Activated CD4-positive, alpha-beta memory T cell treated with anti-CD3 and anti-CD28 coated beads for 36 hours (primary cell): Measurements from ENCODE around the gene PRAC2. TPM values are rescaled to one million over a fixed set of nuclear protein-coding genes. Genes with fewer than 3 reads are reported as not detected.

Experiments used
- CTCF ChIA-PET: fragments of 350-600 bp; sonication (Branson Sonifier 250); formaldehyde crosslinking; loops from one replicate; lab custom pipeline; 2021; ENCODE audit warnings: antibody characterized with exemption, inconsistent platforms; lab: Charles Lee
- POLR2A ChIA-PET: fragments of 350-600 bp; sonication (Branson Sonifier 250); formaldehyde crosslinking; loops from one replicate; lab custom pipeline; 2021; ENCODE audit warnings: antibody characterized with exemption; lab: Charles Lee
- DNase-seq: peaks from one replicate; pipeline ENCODE4 v3.0.0-alpha.2; 2020
- H3K27ac Mint-ChIP-seq: one replicate; pipeline ENCODE4 v1.8.0; 2021; ENCODE audit warnings: mixed read lengths
- H3K27me3 Mint-ChIP-seq: one replicate; pipeline ENCODE4 v1.8.0; 2021; ENCODE audit warnings: mixed read lengths
- H3K36me3 Mint-ChIP-seq: one replicate; pipeline ENCODE4 v1.8.0; 2021; ENCODE audit warnings: mixed read lengths
- H3K4me1 Mint-ChIP-seq: one replicate; pipeline ENCODE4 v1.8.0; 2021; ENCODE audit warnings: low read depth, mixed read lengths
- H3K4me3 Mint-ChIP-seq: one replicate; pipeline ENCODE4 v1.8.0; 2021; ENCODE audit warnings: mild to moderate bottlenecking, mixed read lengths
- H3K9me3 Mint-ChIP-seq: one replicate; pipeline ENCODE4 v1.8.0; 2021; ENCODE audit warnings: mixed read lengths
- intact Hi-C: fragments of 100-400 bp; cut with micrococcal nuclease; formaldehyde crosslinking; loops from one replicate; pipeline ENCODE4 v1.15.1; 2023
- total RNA-seq, 2 experiments: library from RNA; stranded (reverse); gene quantifications; one replicate each; pipeline ENCODE4 v1.2.3, GENCODE V29; 2021

The PRAC2 gene
- total RNA-seq, 2 experiments from 2014 or later, result not detected

DNA sequence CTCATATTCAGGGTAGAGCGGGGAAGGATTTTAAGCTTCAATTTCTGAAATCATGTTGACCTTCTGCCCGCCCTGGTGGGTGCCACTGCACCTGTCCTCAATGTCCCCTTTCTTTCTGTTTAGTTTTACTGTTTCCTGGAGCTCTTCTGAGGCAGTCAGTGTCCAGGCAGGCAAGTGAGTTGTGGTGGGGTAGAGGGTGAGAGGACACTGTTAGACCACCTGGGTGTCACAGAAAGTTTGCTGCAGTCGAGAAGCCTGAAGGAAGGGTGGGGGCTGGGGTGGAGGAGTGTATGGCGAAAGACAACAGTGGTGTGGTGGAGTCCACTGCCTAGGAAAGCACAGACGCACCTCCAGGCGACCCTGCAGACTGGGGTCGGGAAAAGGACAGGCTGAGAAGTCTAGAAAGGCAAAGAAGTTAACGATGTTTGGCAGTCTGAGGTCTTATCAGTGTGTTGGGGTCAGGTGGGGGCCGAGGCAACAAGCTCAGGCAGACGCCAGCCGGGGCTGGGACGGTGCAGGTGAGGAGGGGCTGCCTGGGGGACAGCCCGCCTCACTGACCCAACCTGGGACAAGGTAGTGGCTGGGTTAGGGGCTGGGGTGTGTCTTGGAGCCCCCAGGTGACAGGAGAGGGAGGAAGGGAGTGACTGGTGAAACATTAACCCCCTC is 28.9 kb downstream of the PRAC2 start:
- no peaks in the 10 kb centered on the region for H3K9me3 Mint-ChIP-seq
- H3K27ac Mint-ChIP-seq, result no peak overlapping the region
- ChIA-PET CTCF (interaction anchor here (0.8 to 1.8 kb wide), 4 partner anchors 27 to 127 kb away, joined by 3 to 19 read pairs (median 4); no protein-coding TSS in a partner anchor), POLR2A (no interaction called here)
- peaks cover 15% of the 10 kb centered on the region for H3K4me1 Mint-ChIP-seq
- H3K36me3 Mint-ChIP-seq, result no peaks in the 10 kb centered on the region
- no peak overlapping the region for H3K4me3 Mint-ChIP-seq
- peaks cover 84% of the 10 kb centered on the region for H3K27me3 Mint-ChIP-seq
- DNase-seq, result no peak
- intact Hi-C loops, result loop anchor here (2.0 to 5.0 kb wide), 2 partner anchors 27 to 140 kb away; partner anchors contain the start of gene HOXB7

DNA sequence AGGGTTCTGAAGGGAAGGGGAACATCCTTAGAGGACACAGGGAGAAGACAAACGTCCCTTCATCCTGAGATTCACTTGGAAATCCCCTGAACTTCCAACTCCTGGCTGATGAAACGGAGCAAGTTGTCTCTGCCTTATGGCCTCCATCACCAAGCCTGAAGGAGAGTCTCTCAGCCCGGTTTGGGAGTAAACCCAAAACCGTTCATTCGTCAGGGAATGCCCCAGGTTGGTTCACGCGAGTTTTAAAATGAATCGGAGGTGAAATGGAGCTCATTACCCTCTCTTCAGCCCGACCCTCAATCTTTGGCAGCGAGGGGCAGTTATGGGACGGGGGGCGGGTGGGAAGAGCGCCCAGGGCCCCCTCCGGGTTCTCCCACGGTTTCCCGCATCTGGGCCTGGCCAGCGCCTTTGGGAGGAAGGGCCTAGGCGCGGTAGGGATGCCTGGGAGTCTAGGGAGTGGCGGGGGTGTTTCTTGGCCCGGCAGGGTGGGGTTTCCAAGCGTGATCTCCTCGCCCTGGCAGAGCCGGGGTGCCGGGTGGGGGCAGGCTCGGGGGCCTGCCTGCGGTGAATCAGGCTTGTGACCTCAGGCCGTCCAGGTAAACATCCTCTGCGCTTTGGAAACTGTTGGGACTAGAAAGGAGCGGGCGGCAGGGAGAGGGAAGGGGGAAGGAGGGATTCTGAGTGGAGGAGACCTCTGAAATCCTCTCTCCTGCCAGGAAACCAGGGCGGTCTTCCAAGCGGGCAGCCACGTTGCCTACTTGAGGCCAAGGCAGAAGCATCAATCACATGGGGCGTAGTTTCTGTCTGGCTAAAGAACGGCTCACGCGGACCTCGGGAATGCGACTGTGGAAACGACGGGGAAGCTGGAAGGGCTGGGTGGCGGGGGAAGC is 29.7 kb downstream of the PRAC2 start:
- no peaks in the 10 kb centered on the region for H3K36me3 Mint-ChIP-seq
- no peaks in the 10 kb centered on the region for H3K9me3 Mint-ChIP-seq
- intact Hi-C loops, result loop anchor here (2.0 to 5.0 kb wide), 2 partner anchors 28 to 140 kb away; partner anchors contain the start of gene HOXB7
- ChIA-PET POLR2A (no interaction called here), CTCF (interaction anchor here (1.2 to 1.4 kb wide), 2 partner anchors 15 to 29 kb away, joined by 3 to 6 read pairs; no protein-coding TSS in a partner anchor)
- H3K4me3 Mint-ChIP-seq, result no peak overlapping the region
- no peak overlapping the region for H3K27ac Mint-ChIP-seq
- peaks cover 83% of the 10 kb centered on the region for H3K27me3 Mint-ChIP-seq
- peaks cover 13% of the 10 kb centered on the region for H3K4me1 Mint-ChIP-seq
- DNase-seq, result no peak

DNA sequence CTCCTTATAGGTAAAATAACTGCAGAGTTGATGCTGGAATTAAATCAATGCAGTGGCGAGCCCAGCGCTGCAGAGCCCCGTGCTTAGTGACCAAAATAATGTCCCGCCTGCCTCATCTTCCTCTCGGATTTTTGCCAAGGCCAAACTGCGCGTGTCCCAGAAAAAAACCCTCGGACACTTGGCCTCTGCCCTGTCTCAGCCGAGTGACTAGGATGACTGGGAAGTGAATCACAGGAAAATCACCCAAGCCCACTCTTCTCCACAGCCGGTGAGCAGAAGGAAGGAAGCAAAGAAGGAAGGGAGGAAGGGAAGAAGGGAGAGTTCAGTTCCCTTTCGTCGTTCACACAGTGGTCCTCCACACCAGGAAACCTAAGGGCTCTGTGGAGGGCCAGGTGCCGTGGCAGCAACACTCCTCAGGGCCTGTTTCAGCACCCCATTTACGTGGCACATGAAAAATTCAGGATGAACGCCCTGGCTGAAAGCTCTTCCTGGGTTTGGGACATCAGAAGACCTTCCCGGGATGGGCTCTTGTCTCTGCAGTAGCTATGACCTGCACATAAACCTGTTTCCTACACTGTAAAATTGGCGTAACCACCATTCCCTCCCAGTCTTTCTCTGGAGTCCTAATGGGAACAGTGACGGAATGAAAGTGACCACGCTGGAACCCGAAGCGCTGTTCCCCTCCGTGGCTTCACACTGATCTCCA is 31.0 kb downstream of the PRAC2 start:
- POLR2A ChIA-PET, result no interaction called here
- peaks cover 13% of the 10 kb centered on the region for H3K4me1 Mint-ChIP-seq
- no peaks in the 10 kb centered on the region for H3K9me3 Mint-ChIP-seq
- peaks cover 87% of the 10 kb centered on the region for H3K27me3 Mint-ChIP-seq
- DNase-seq, result no peak
- CTCF ChIA-PET, result interaction anchor here (1.4 kb wide), 1 partner anchor 30 kb away, joined by 6 read pairs; no protein-coding TSS in a partner anchor
- intact Hi-C loops, result loop anchor here (2.0 to 5.0 kb wide), 2 partner anchors 29 to 142 kb away; partner anchors contain the start of gene HOXB7
- peak overlapping the region; percentile 18 for H3K27ac Mint-ChIP-seq
- H3K36me3 Mint-ChIP-seq, result no peaks in the 10 kb centered on the region
- H3K4me3 Mint-ChIP-seq, result no peak overlapping the region

DNA sequence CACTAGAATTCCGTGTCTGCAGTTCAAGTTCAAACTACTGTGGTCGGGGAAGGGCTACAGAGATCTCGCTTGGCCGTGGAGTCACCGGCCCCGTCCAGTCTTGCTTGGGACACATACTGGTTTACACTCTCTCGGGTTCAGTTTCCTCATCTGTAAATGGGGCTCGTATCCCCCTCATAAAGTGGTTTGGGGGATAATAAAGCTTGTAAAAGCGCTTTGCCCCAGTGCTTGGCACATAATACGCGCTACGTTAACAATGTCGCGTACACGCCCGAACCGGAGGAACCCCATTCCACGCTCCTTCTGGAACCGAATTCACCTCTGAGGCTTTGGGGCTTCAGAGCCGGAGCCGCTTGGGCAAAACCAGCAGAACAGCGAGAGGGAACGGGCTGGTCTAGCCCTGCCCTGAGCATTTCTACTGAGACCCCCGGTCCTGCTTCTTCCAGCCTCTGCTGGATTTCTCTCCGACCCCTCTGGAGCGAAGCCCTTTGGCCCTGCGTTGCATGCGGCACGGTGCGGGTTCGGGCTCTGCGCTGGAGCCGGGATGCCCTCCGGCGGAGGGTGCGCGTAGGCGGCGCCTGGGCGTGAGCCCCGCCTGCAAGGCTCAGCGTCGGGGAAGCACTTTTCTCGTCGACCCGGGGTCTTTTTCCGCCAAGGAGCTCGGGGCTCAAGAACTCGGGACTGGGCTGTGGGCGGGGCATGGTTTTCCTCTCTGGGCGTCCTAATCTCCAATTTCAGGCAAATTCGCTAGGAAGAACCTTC is 31.7 kb downstream of the PRAC2 start:
- H3K36me3 Mint-ChIP-seq, result no peaks in the 10 kb centered on the region
- DNase-seq, result no peak

DNA sequence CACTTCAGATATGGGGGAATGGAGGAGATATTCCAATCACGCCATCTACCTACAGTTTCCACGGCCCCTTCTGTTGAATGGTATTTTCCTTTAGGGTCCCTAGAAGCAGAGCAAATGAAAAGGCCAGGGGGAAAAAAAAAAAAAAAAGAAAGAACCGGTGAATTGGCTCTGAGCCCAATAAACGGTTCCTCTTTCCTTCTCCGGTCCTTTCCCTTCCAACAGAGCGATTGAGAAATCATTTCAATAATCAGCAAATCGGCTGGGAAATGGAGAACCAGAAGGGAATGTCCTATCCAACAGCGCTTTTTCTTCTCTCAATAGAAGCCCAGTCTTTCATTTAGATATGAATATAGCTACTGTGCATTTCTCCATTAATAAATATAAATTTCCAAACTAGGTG is 32.4 kb downstream of the PRAC2 start:
- Mint-ChIP-seq H3K27ac (no peak overlapping the region), H3K27me3 (peaks cover 77% of the 10 kb centered on the region), H3K36me3 (no peaks in the 10 kb centered on the region), H3K4me3 (no peak overlapping the region), H3K4me1 (peaks cover 13% of the 10 kb centered on the region), H3K9me3 (no peaks in the 10 kb centered on the region)
- CTCF ChIA-PET, result no interaction called here
- POLR2A ChIA-PET, result no interaction called here
- intact Hi-C loops, result no loop called here
- DNase-seq, result no peak

More for the DNA sequence above, 31.7 kb downstream of the PRAC2 start:
- Mint-ChIP-seq H3K27me3 (peaks cover 83% of the 10 kb centered on the region), H3K4me1 (peaks cover 13% of the 10 kb centered on the region), H3K9me3 (no peaks in the 10 kb centered on the region), H3K4me3 (no peak overlapping the region), H3K27ac (peak overlapping the region; percentile 18)
- ChIA-PET CTCF (interaction anchor here (0.5 kb wide), 1 partner anchor 98 kb away, joined by 3 read pairs; no protein-coding TSS in a partner anchor), POLR2A (no interaction called here)
- intact Hi-C loops, result loop anchor here (5.0 kb wide), 1 partner anchor 142 kb away; the partner anchor contains the start of gene HOXB7

DNA sequence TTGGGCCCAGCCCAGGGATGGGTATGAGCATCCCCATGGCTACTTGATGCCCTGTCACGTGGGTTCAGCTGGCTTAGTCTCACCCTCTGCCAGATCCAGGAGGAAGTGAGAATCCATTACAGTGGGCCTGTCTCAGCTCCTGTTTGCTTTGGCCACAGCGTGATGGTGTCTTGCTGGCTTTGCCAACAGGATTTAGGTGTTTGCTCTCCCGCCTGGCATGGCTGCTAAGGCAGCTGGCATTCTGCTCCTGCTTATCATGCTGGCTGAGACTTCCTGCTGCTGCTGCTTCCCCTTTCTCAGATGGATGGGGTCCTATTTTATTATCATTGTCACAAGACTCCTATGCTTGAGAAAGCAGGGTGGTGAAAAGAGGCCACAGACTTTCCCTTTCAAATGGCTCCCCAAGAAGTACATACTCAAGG is 33.9 kb downstream of the PRAC2 start:
- ChIA-PET POLR2A (no interaction called here), CTCF (interaction anchor here (1.2 to 1.7 kb wide), 2 partner anchors 33 to 79 kb away, joined by 4 to 6 read pairs; no protein-coding TSS in a partner anchor)
- intact Hi-C loops, result no loop called here
- Mint-ChIP-seq H3K27ac (no peak overlapping the region), H3K4me1 (peaks cover 13% of the 10 kb centered on the region), H3K27me3 (peaks cover 76% of the 10 kb centered on the region), H3K9me3 (no peaks in the 10 kb centered on the region), H3K36me3 (no peaks in the 10 kb centered on the region), H3K4me3 (no peak overlapping the region)
- DNase-seq, result no peak

DNA sequence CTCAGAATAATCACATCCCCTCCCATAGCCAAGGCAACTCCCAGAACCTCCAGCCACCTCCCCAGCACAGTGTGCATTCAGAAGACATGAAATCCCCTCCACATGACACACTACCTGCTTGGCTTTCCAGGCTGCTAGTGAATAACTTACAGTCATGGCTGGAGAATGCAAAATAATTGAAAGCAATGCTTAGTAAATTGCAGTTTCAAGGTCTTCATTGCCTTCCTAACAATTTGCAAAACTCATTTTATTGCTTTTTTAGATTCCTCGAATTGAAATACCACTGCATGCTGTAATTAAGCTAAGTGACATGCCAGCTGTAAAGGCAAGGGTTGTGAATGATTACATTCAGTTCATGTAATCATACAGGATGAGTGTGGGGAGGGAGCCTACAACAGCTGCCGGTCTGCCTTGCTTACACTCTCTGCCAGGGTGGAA is 34.6 kb downstream of the PRAC2 start:
- no peak for DNase-seq
- Mint-ChIP-seq H3K27me3 (peaks cover 76% of the 10 kb centered on the region), H3K36me3 (no peaks in the 10 kb centered on the region), H3K4me1 (peaks cover 13% of the 10 kb centered on the region), H3K4me3 (no peak overlapping the region), H3K9me3 (no peaks in the 10 kb centered on the region), H3K27ac (no peak overlapping the region)
- CTCF ChIA-PET, result interaction anchor here (1.4 to 1.7 kb wide), 2 partner anchors 34 to 79 kb away, joined by 3 to 6 read pairs; no protein-coding TSS in a partner anchor
- POLR2A ChIA-PET, result no interaction called here
- intact Hi-C loops, result no loop called here

DNA sequence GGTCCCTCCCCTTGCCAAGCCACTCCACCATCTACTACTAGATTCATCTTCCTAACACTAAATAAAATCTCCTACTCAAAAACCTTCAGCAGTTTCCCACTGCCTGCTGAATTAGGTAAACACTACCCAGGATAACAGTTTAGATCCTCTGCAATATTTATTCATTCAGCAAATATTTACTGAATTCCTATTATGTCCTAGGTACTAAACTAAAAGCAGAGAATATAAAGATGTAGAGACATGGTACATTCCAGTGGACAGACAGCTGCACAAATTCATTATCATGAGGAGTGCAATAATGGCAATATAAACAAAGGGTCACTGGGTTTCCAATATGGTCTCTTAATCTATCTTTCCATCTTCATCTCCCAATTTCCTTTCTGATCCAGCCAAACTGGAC is 36.3 kb downstream of the PRAC2 start:
- H3K9me3 Mint-ChIP-seq, result no peaks in the 10 kb centered on the region
- CTCF ChIA-PET, result interaction anchor here (1.4 kb wide), 1 partner anchor 10 kb away, joined by 3 read pairs; no protein-coding TSS in a partner anchor

DNA sequence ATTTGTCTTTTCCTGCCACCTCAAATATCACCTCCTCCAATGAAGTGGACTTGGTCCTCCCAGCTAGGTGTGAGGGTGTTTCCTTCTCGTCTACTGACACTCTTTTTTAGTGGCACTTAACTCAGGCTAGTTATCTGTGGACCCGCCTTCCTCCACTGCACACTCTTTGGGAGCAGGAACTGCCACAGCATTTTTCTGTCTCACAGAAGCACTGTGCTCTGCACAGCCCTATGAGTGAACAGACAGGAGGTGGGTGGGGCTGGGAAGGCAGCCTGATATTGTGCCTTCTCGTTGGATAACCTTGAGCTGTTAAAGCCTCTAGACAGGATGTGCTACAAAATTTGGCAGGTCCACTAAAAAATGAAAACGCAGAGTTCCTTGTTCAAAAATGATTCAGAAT is 37.4 kb downstream of the PRAC2 start:
- Mint-ChIP-seq H3K36me3 (no peaks in the 10 kb centered on the region), H3K4me1 (no peaks in the 10 kb centered on the region), H3K27me3 (peaks cover 61% of the 10 kb centered on the region), H3K9me3 (no peaks in the 10 kb centered on the region), H3K27ac (no peak overlapping the region), H3K4me3 (no peak overlapping the region)
- DNase-seq, result no peak
- ChIA-PET POLR2A (no interaction called here), CTCF (interaction anchor here (0.8 to 1.0 kb wide), 2 partner anchors 82 to 118 kb away, joined by 3 read pairs; no protein-coding TSS in a partner anchor)
- intact Hi-C loops, result loop anchor here (1.0 kb wide), 1 partner anchor 19 kb away; no protein-coding TSS in a partner anchor

More for the DNA sequence above, 36.3 kb downstream of the PRAC2 start:
- POLR2A ChIA-PET, result no interaction called here
- peaks cover 1% of the 10 kb centered on the region for H3K4me1 Mint-ChIP-seq
- no peak overlapping the region for H3K4me3 Mint-ChIP-seq
- no peaks in the 10 kb centered on the region for H3K36me3 Mint-ChIP-seq
- no peak for DNase-seq
- peaks cover 67% of the 10 kb centered on the region for H3K27me3 Mint-ChIP-seq
- intact Hi-C loops, result no loop called here
- H3K27ac Mint-ChIP-seq, result no peak overlapping the region

DNA sequence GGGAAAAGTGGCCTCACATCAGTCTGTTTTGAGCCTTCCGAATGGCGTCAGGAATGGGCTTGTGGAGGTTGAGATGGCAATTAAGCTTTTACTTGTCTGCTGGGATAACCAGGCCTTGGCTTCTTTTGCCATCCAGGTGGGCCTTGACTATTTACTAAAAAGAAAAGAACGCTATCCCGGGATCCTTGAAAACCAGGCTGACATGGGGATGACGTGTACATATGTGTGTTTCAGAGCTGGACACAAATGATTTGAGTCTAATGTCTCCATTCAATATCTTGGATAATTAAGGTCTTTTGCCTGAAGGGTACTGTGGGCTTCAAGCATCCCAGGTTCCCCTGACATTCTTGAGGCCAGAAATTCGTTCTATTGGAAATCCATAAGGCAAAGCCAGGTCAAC is 38.1 kb downstream of the PRAC2 start:
- H3K27me3 Mint-ChIP-seq, result peaks cover 58% of the 10 kb centered on the region
- POLR2A ChIA-PET, result no interaction called here
- H3K9me3 Mint-ChIP-seq, result no peaks in the 10 kb centered on the region
- H3K4me3 Mint-ChIP-seq, result no peak overlapping the region
- H3K4me1 Mint-ChIP-seq, result no peaks in the 10 kb centered on the region
- no peak for DNase-seq
- intact Hi-C loops, result no loop called here
- no peaks in the 10 kb centered on the region for H3K36me3 Mint-ChIP-seq
- no peak overlapping the region for H3K27ac Mint-ChIP-seq
- CTCF ChIA-PET, result interaction anchor here (0.8 kb wide), 2 partner anchors 118 to 125 kb away, joined by 3 to 5 read pairs; no protein-coding TSS in a partner anchor
